ENCODE data around the gene AS3MT.

AS3MT gene

GRCh38 chr10:102868911-102869257 is 386 bp upstream of the AS3MT start:
- no peak for TF ChIP-seq CTCF (conservative IDR thresholded peaks at IDR 0.05)
- no peak for TF ChIP-seq ZFX (IDR thresholded peaks at IDR 0.05)

GRCh38 chr10:102870221-102870620 is 951 bp downstream of the AS3MT start:
- no peak for TF ChIP-seq ZFX (IDR thresholded peaks at IDR 0.05)
- TF ChIP-seq CTCF (conservative IDR thresholded peaks at IDR 0.05) = no peak
- H3K27ac ChIP-seq = no peak overlapping the region

More at GRCh38 chr10:102868911-102869257, 386 bp upstream of the AS3MT start:
- no peak overlapping the region for H3K27ac ChIP-seq

- H3K27ac ChIP-seq = no peak overlapping the region
- TF ChIP-seq ZFX (IDR thresholded peaks at IDR 0.05) = no peak
These were observed 2.9 kb downstream of the AS3MT start for GRCh38 chr10:102872163-102872562.

- no peak for TF ChIP-seq CTCF (conservative IDR thresholded peaks at IDR 0.05)
- TF ChIP-seq ZFX (IDR thresholded peaks at IDR 0.05) = no peak
- no peak overlapping the region for H3K27ac ChIP-seq
These were observed 7.5 kb downstream of the AS3MT start for GRCh38 chr10:102876747-102877153.

GRCh38 chr10:102878629-102879028 is 9.4 kb downstream of the AS3MT start:
- TF ChIP-seq CTCF (conservative IDR thresholded peaks at IDR 0.05) (no peak), ZFX (IDR thresholded peaks at IDR 0.05) (no peak)
- no peak overlapping the region for H3K27ac ChIP-seq

GRCh38 chr10:102880256-102880655 is 11.0 kb downstream of the AS3MT start:
- TF ChIP-seq ZFX (IDR thresholded peaks at IDR 0.05) (no peak), CTCF (conservative IDR thresholded peaks at IDR 0.05) (no peak)
- H3K27ac ChIP-seq = no peak overlapping the region

- no peak overlapping the region for H3K27ac ChIP-seq
- no peak for TF ChIP-seq ZFX (IDR thresholded peaks at IDR 0.05)
- no peak for TF ChIP-seq CTCF (conservative IDR thresholded peaks at IDR 0.05)
These were observed 18.8 kb downstream of the AS3MT start for GRCh38 chr10:102888048-102888447.

GRCh38 chr10:102894466-102895213 is 25.4 kb downstream of the AS3MT start:
- TF ChIP-seq ZFX (IDR thresholded peaks at IDR 0.05) (no peak), CTCF (conservative IDR thresholded peaks at IDR 0.05) (no peak)
- no peak overlapping the region for H3K27ac ChIP-seq

Measured in C4-2B (cell line).